ENCODE data around the gene S100B.

The S100B gene

DNA sequence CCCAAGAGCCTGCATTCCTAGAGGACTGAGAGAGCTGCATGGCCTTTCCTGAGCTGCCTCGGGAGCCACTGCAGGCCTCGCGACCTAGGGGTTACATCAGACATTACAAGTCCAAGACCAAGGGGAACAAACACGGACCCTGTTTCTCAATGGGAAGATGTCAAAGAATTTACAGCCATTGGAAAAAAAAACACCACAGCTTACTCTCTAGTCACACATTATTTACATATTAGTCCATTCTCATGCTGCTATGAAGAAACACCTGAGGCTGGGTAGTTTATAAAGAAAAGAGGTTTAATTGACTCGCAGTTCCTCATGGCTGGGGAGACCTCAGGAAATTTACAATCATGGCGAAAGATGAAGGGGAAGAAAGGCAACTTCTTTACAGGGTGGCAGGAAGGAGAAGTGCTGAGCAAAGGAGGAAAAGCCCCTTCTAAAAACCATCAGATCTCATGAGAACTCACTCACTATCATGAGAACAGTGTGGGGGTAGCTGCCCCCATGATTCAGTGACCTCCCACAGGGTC is 22.2 kb upstream of the S100B start:
- no peak for DNase-seq

DNA sequence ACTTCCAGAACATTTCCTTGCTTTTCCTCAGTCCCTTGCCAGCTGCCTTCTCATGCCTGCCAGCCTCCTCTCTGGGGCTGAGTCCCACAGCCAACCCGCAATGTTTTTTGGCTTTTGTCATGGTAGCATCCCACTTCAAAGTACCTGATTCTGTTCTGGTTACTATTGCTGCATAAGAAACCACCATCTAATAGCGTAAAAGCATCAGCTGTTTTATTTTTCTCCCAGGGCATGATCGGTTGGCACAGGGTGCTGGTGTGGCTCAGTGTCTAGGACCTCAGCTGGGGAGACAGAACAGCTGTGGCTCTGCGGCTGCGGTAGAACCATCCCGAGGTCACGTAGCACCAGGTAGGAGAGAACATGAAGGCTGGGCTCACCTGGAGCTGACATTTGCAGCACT is 21.7 kb upstream of the S100B start:
- DNase-seq, result no peak

DNA sequence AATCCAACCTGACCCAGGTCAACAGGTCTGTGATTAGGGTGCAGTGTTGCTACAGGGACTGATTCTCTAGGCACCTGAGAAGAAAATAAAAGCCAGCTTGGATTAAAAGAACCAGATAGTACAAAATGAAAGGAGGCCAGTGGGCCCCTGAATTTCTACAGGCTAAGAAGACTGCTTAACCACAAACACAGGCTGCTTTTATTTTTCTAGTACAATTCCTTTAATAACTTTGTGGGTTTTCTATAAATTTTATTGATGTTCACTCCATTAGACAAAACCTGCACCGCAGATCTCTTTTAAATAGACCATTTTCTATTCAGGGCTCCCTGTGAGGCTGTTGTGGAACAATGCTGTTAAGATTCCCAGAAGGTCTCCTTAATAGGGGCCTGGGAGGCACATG is 20.9 kb upstream of the S100B start:
- no peak for DNase-seq

DNA sequence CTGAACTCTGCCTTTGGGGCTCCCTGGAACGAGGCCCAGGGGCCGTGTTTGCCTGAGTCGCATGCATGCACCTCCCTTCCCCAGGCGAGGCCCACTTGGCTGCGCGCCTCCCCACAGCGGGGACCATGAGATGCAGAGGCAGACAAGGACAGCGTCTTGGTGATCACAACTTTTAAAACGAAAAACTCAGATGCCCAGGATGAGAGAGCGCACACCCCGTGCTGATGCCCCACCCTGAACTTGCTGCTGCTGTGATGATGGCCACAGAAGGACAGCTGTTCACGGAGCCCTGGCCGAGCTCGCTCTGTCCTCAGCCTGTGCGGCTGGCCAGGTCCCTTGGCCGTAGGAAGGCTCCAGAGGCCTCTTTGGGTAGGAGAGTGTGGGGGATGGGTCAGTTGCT is 19.2 kb upstream of the S100B start:
- DNase-seq, result no peak

DNA sequence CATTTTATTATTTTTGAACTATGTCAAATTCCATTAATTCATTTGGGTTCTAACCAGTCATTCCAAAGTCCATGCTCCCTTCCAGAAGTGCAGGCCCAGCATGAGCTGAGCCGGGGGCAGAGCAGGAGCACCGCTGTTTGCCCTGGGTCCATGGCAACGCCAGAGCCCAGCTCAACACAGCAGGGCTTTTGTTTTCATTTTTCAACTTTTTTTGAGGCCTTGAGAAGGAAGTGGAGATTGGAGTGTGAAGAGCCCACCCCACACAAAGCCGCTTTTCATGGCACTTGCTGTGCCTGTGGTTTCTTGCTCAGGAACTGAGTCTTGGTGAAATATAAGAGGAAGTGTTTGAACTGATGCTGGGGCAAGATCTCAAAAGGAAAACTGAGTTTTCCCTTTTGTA is 17.3 kb upstream of the S100B start:
- DNase-seq, result no peak

DNA sequence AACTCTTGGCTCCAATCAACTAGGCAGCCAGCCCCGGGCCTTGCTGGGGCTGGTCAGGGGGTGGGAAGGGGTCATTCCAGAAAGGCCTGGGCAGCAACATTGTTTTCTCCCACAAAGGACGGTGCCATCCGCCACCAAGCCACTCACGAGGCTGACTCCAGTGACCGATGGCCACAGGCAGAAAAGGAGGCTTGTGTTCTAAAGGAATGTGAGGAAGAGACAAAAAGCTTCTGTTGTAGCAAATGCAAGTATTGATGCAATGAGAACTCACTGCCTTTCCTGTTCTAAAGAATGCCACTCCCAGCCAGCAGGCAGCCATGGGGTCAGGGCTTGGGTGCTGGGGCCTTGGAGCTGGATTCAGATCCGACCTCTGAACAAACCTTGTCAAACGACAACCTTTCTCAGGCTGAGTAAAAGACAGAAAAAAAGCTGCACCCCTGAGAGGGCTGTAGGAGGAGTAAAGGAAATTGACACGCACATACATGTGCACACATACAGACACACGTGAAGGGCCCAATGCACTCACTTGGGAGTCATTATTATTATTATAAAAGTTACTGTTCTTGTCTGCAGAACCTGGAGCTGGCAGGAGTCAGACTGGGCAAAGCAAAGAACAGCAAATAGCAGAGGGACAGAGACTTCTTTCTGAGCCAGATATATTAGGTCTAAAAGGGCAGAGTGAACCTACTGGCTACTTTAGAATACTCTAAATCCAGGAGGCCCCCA is 16.7 kb upstream of the S100B start:
- no peak for DNase-seq

DNA sequence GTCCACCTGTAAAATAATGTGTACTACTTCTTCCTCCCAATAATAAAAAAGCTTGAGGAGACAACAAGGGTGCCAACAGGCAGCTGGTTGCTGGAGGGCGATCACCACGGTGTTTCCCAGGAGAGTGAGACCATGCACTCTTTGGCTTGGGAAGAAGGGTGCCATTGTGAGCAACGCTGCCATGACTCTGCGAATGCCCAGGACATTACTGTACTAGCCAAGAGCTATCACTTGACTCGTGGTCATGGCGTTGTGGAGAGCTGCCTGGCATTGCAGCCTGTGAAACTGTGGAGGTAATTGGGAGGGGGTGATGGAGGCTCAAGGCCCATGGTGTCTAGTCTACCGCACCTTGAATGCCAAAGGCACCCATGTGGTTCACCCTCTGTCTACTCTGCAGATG is 16.0 kb upstream of the S100B start:
- no peak for DNase-seq

DNA sequence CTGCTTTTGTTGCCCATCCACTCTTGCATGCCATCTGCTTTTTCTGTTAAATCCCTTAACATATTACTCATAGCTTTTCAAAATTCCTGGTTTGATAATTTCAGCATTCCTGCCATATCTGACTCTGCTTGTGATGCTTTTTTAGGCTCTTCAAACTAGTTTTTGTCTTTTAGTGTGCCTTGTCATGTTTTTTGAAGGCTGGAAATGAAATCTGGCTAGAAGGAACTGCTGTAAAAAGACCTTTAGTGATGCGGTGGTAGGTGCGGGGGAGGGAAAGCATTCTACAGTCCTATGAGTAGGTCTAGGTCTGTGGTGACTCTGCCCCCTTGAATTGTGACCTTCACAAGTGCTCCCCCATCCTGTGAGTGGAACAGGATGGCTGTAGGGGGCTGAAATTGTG is 15.0 kb upstream of the S100B start:
- DNase-seq, result no peak

DNA sequence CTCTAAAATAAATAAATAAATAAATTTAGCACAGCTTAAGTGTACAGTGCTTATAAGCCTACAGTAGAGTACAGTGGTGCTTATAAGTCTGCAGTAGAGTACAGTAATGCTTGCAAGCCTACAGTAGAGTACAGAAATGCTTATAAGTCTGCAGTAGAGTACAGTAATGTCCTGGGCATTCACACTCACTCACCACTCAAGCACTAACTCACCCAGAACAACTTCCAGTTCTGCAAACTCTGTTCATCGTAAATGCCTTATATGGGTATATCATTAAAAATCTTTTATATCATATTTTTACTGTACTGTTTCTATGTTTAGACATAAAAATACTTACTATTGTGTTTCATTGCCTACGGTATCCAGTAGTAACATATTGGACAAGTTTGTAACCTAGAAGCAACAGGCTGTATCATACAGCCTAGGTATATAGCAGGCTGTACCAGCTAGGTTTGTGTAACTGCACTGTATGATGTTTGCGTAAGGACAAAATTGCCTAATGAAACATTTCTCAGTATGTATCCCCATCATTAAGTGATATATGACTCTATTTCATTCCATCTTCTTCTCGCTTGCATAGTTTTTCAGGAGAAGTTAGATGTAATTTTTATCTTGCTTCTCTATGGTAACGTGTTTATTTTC is 14.0 kb upstream of the S100B start:
- DNase-seq, result no peak

DNA sequence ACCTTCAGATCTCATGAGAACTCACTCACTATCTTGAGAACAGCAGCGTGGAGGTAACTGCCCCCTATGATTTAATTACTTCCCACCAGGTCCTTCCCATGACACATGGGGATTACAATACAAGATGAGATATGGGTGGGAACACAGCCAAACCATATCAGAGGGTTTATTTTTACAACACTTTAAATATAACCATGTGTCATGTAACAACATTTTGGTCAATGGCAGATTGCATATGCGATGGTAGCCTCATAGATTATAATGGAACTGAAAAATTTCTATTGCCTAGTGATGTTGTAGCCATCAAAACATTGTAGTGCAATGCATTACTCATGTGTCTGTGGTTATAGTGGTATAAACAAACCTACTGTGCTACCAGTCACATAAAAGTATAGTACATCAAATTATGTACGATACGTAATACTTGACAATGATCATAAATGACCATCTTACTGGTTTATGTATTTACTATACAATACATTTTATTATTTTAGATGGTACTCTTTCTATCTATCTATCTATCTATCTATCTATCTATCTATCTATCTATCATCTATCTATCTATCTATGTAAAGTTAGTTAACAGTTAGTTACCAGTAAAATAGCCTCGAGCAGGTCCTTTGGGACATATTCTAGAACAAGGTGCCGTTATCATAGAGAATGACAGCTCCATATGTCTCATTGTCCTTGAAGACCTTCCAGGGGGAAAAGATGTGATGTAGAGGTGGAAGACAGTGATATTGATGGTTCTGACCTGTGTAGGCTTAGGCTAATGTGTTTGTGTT is 12.6 kb upstream of the S100B start:
- no peak for DNase-seq

DNA sequence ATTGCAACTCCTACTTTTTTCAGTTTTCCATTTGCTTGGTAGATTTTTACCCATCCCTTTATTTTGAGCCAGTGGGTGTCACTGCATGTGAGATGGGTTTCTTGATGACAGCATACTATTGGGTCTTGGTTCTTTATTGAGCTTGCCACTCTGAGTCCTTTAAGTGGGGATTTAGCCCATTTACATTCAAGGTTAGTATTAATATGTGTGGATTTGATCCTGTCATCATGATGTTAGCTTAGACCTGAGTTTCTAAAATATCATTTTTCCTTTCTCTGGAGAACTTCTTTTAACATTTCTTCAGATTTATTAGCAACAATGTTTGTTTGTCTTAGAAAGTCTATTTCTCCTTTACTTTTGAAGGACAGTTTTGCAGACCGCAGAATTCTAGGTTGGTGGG is 11.8 kb upstream of the S100B start:
- DNase-seq, result no peak

DNA sequence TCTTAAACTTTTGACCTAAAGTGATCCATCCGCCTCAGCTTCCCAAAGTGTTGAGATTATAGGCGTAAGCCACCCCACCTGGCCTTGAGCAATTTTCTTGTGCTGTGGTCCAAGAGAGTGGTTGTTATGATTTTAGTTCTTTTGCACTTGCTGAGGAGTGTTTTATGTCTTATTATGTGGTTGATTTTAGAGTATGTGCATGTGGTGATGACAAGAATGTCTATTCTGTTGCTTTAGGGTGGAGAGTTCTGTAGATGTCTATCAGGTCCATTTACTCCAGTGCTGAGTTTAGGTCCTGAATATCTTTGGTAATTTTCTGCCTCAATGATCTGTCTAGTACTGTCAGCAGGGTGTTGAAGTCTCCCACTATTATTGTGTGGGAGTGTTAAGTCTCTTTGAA is 11.2 kb upstream of the S100B start:
- no peak for DNase-seq

DNA sequence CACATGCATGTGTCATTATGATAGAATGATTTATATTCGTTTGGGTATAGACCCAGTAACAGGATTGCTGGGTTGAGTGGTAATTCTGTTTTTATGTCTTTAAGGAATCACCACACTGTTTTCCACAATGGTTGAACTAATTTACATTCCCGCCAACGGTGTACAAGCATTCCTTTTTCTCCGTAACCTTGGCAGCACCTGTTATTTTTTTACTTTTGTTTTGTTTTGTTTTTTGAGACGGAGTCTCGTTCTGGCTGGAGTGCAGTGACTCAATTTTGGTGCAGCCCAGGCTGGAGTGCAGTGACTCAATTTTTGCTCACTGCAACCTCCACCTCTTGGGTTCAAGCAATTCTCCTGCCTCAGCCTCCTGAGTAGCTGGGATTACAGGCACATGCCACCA is 8.5 kb upstream of the S100B start:
- DNase-seq, result no peak

DNA sequence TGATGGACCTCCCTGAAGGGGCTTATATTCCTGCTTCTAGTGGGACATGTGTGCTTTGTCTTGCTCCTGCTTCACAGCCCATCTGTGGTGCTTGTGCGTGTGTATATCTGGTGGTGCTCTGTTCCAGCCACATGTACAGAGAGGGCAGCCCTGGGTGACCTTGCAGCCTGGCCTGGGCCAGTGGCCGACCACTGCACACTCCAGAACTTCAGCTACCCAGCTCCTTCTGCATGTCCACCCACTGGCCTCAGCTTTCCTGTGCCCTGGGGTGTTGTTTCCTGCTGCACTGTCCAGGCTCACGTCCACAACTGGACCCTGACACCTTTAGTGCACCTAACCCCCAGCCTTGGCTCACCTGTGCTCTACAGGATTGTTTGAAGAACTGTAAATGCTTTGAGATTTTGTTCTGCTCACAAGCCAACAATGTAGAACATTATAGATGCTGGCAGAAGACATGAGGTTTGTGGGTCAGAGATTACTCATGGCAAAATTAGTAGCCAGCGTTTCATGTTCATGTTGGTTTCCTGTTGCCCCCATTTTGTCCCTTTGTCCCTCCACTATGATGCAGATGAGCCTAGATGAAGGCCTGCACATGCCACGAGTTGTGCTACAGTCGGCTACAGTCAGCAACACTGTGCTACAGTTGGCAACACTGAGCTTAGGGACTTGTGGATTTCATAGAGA is 5.3 kb upstream of the S100B start:
- DNase-seq, result no peak

DNA sequence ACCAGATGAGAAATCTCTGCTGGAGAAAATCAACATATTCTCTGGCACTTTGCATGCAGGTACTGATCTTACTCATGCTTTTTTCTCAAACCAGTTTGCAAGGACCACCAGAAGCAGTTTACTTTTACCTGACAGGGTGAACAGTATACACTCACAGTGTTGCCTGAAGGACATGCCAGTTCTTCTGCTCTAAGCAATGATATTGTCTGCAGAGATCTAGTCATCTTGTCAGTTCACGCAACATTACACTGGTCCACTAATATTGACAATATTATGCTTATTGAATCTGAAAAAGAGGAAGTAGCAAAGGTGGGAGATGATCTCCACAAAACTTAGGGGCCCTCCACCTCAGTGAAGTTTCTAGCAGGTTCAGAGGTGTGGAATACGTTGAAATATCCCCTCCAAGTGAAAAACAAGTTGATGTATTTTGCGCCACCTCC is 3.8 kb upstream of the S100B start:
- no peak for DNase-seq

DNA sequence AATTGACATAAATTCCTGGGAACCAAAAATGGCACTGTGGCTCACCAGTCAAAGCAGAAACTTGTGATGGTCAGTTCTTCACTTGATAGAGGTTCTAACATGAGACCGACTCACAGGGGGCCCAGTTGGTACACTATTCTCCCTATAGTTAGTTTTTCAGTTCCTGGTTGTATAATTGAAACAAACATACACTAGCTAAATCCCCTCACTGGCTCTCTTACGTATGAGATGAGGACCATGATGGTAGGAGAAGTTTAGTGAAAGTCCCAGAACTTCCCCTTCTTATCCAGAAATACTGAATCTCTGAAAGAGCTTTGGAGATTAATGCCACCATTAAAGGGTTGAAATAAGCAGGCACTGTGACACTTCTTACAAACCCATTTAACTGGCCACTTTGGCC is 2.8 kb upstream of the S100B start:
- no peak for DNase-seq

DNA sequence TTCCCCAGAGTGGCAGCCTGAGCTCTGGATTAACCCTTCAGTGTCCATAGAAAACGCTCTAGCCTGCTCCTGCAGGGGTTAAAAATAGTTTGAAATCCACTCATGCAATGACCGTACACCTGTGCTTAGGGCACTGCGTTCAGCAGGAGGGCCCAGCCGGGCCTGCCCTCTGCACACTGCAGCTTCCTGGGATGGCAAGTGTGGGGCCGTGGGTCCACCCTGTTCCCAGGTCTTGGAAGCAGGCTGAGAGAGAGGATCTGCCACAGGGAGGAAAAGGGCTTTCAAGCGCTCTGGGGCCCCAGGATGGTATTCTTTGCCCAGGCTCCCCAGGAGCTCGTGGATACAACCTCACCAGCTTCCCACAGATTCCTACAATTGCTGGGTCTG is 1.5 kb upstream of the S100B start:
- DNase-seq, result no peak

DNA sequence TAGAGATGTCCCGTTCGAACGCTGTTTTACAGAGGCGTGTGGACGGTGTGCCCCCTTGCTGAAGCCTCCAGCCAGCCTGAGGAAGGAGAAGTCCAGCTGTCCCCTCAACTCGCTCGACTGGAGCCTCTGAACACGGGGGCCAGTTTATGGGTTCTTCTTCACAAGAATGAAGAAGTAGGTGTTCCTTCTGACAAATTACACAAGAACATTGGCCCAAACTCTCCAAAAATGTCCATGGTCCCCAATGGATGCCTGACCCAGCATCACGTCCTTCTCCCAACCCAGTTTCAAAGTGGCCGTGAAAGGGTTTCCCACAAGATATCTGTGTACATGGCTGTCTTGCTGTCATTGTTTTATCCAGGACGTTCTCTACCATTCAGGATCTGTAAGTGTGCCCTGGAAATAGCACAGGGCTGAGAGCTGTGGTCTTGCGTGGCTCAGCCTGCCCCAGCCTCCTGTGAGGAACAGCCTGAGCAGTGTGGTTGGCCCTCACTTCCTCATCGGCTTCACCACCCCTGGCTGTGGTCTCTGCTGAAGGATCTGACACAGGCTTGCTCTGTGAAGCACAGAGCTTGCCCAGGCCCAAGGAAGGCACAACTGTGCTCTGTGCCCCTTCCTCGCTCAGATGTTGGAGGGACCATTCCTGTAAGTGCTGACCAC is 1.0 kb upstream of the S100B start:
- DNase-seq, result no peak

DNA sequence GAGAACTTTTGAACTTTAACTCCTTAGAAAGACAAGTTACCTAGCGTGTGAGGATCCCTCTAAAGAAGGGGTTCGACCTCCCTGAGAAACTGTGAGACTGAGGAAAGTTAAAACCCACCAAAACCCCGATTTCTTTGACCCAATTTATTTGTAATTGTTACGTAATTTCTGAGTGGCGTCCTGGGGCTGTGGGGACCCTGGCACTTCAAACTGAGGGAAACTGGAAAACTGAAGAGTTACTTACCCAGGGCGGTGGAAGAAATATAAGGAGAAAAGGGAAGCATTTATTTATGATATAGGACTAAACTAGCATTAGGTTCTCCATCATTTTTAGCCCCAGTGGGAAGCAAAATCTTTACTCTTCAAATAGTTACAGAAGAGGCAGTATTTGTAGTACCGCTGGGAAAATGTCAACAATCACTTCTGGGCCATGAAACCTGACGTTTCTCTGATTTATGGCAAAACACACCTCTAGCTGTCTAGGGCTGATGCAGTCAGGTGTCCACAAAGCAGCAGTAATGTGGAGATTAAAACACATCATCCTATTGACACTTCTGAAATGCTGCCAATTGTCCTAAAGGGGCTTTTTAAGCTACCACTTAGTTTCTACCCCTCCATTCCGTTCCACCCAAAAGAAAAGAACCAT is 430 bp downstream of the S100B start:
- DNase-seq, result no peak

DNA sequence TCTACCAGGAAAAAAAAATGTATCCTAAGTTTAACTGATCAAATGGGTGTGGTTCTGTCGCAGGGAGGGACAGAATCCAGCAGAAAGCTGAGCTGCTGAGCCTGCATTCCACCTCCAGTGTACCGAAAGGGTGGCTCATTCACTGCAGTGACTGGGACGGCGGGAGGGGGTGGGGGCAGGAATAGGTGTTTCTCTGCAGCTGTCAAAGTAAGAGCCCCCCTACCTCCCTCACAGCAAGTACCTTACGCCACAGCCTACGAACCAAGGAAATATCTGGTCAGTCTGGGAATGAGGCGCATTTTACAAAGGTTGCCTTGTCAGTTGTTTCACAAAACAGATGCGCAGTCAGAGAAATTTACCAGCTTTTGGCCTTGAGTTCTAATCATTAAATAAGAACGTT is 1.7 kb downstream of the S100B start:
- DNase-seq, result no peak

DNA sequence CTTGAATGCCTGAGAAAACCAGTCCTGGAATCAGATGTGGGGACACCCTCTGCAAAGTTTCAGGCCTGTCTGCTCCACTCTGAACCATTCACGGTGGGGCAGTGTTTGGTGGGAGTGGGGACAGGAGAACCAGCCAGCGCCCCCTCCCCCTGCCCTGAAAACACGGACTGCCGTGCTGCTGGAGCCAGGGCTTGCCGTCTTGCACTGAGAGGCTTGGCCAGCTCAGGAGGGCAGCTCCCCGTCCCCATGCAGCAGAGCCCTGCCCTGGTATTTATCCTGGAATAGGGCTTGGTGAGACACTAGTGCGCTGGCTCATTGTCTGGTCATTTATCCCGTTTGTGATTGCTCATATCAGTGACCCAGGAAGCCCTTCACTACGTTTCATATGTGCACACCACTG is 3.9 kb downstream of the S100B start:
- DNase-seq, result no peak

DNA sequence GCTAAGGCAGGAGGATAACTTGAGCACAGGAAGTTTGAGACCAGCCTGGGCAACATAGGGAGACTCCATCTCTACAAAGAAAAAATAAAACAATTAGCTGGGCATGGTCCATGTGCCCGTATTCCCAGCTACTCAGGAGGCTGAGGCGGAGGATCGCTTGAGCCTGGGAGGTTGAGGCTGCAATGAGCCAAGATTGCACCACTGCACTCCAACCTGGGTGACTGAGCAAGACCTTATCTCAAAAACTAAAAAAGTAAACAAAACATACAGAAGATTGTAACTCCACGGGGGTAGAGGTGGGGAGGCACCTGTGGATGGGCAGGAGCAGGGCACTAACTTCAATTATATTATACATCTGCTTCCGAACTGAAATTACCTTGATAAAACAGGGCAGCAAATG is 4.6 kb downstream of the S100B start:
- DNase-seq, result no peak
